ENCODE data around the gene RBM7.

GRCh38 chr11:114452399-114452798 is 51.9 kb downstream of the RBM7 start:
- no peak for TF ChIP-seq FOSL2 (CRISPR knock-in tag; IDR thresholded peaks at IDR 0.05)
- TF ChIP-seq KDM1A (CRISPR knock-in tag; IDR thresholded peaks at IDR 0.05), result no peak
- no peak for TF ChIP-seq NONO (IDR thresholded peaks at IDR 0.05)
- TF ChIP-seq NONO (CRISPR knock-in tag; conservative IDR thresholded peaks at IDR 0.05), result no peak
- TF ChIP-seq, protein P1, sequence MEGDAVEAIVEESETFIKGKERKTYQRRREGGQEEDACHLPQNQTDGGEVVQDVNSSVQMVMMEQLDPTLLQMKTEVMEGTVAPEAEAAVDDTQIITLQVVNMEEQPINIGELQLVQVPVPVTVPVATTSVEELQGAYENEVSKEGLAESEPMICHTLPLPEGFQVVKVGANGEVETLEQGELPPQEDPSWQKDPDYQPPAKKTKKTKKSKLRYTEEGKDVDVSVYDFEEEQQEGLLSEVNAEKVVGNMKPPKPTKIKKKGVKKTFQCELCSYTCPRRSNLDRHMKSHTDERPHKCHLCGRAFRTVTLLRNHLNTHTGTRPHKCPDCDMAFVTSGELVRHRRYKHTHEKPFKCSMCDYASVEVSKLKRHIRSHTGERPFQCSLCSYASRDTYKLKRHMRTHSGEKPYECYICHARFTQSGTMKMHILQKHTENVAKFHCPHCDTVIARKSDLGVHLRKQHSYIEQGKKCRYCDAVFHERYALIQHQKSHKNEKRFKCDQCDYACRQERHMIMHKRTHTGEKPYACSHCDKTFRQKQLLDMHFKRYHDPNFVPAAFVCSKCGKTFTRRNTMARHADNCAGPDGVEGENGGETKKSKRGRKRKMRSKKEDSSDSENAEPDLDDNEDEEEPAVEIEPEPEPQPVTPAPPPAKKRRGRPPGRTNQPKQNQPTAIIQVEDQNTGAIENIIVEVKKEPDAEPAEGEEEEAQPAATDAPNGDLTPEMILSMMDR (CRISPR knock-in tag; IDR thresholded peaks at IDR 0.05), result no peak
- no peak for TF ChIP-seq HMGXB4 (CRISPR knock-in tag; IDR thresholded peaks at IDR 0.05; ENCODE audit: borderline replicate concordance in 1 of 2, low read depth in 1 of 2)
- TF ChIP-seq ZNF34 (CRISPR knock-in tag; IDR thresholded peaks at IDR 0.05; ENCODE audit: borderline replicate concordance), result no peak
